Fibroblast of lung (primary cell): Measurements from ENCODE around the gene KCNIP1. TPM values are rescaled to one million over a fixed set of nuclear protein-coding genes. Genes with fewer than 3 reads are reported as not detected.
A peak's percentile ranks its signal among the peaks of the same experiment; 100 is the strongest.

Source experiments
- DNase-seq, 2 donors: peaks; one replicate each; pipeline versions ENCODE4 v3.0.0 to v3.0.0-alpha.2; 2010; ENCODE audit warnings: low read depth in 2 of 2
- H2AFZ ChIP-seq: 2 replicates; pipeline ENCODE4 v1.5.1; 2012; ENCODE audit warnings: low read length, control low read depth, inconsistent platforms
- H3K27ac ChIP-seq: 2 replicates; pipeline ENCODE4 v1.5.1; 2011; ENCODE audit warnings: low read length, control low read depth; ENCODE audit not compliant: insufficient read depth
- H3K27me3 ChIP-seq: 2 replicates; pipeline ENCODE4 v1.5.1; 2011; ENCODE audit warnings: mild to moderate bottlenecking, low read length; ENCODE audit not compliant: control insufficient read depth, insufficient read depth
- H3K36me3 ChIP-seq: 2 replicates; pipeline ENCODE4 v1.5.1; 2011; ENCODE audit warnings: low read length; ENCODE audit not compliant: control insufficient read depth, insufficient read depth
- H3K4me1 ChIP-seq: 2 replicates; pipeline ENCODE4 v1.5.1; 2011; ENCODE audit warnings: low read length; ENCODE audit not compliant: control insufficient read depth, insufficient read depth; ENCODE audit errors: extremely low read depth
- H3K4me2 ChIP-seq: 2 replicates; pipeline ENCODE4 v1.5.1; 2011; ENCODE audit warnings: low read length, control low read depth; ENCODE audit not compliant: insufficient read depth; ENCODE audit errors: extremely low read depth
- H3K4me3 ChIP-seq, 4 experiments: fragments of 200-600 bp in 1 of 4; sonication (generic) in 1 of 4; replicated peaks in 1 of 4; 2 replicates each; pipeline ENCODE4 v1.5.1; 2011 to 2016; ENCODE audit warnings: low read length in 4 of 4, low read depth in 3 of 4, mild to moderate bottlenecking in 3 of 4, control low read depth in 2 of 4, inconsistent platforms in 1 of 4, mixed read lengths in 1 of 4; ENCODE audit not compliant: insufficient read depth in 1 of 4; ENCODE audit errors: control extremely low read depth in 1 of 4
- H3K79me2 ChIP-seq: 2 replicates; pipeline ENCODE4 v1.5.1; 2012; ENCODE audit warnings: mild to moderate bottlenecking, low read length, inconsistent platforms; ENCODE audit not compliant: control insufficient read depth, insufficient read depth
- H3K9ac ChIP-seq: 2 replicates; pipeline ENCODE4 v1.5.1; 2011; ENCODE audit warnings: mild to moderate bottlenecking, low read length, control low read depth; ENCODE audit not compliant: insufficient read depth
- H3K9me3 ChIP-seq: 2 replicates; pipeline ENCODE4 v1.5.1; 2012; ENCODE audit warnings: low read depth, low read length; ENCODE audit not compliant: control insufficient read depth, insufficient read depth
- H4K20me1 ChIP-seq: 2 replicates; pipeline ENCODE4 v1.5.1; 2011; ENCODE audit warnings: low read length; ENCODE audit not compliant: control insufficient read depth, insufficient read depth; ENCODE audit errors: extremely low read depth
- EZH2 ChIP-seq: IDR thresholded peaks from 2 replicates; pipeline ENCODE4 v1.5.1; 2012; ENCODE audit warnings: low read length, control low read depth, mild to moderate bottlenecking; ENCODE audit errors: missing control alignments
- polyA plus RNA-seq, 2 donors: library from polyadenylated mRNA; depleted of rRNA in 1 of 2; stranded (reverse) in 1 of 2; unstranded in 1 of 2; fragments of >200 nt; gene quantifications; 2 replicates each; pipeline ENCODE4 v1.2.1, GENCODE V29; 2011 to 2012; ENCODE audit warnings: missing spikeins in 1 of 2
- total RNA-seq: library from RNA; depleted of rRNA; stranded (reverse); fragments of >200 nt; gene quantifications from 2 replicates; pipeline ENCODE4 v1.2.1, GENCODE V29; 2014
- TF ChIP-seq, protein P1 (sequence below), 2 donors: IDR thresholded peaks in 1 of 2; conservative IDR thresholded peaks in 1 of 2; 1 replicate in 1 of 2; 2 replicates in 1 of 2; pipeline ENCODE4 v1.5.1; 2011 to 2012; ENCODE audit warnings: low read length in 2 of 2, control low read depth in 1 of 2, inconsistent platforms in 1 of 2, low read depth in 1 of 2, mild to moderate bottlenecking in 1 of 2

Gene KCNIP1
- total and polyA plus RNA-seq, 2 donors (not counting 1 experiment from before 2014, with no cell fraction given): not detected

DNA sequence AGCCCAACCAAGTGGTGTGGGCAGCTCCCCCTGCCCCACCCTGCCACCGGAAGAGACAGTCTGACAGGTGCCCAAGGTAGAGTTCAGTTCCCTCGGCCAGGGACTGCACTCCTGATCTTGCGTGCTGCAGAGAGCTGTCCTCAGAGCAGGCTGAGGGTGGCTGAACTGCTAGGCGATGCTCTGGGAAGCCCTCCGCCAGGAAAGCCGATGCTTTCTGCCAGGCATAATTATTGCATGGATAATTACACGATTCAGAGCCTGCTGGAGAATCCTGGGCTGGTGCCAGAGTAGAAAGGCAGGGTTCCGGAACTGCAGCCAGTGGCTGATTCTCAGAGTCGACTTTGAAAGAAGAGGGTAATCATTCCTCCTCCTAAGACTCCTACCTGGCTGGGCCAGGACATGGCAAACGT, 19.3 kb downstream of the KCNIP1 start:
- no peak overlapping the region for H3K9ac ChIP-seq
- H4K20me1 ChIP-seq: no peaks in the 10 kb centered on the region
- no peak overlapping the region for H3K4me3 ChIP-seq
- no peaks in the 10 kb centered on the region for H3K79me2 ChIP-seq
- H3K36me3 ChIP-seq: no peaks in the 10 kb centered on the region
- DNase-seq: peak in 1 of 2 donors; percentile 29
- H3K27ac ChIP-seq: no peak overlapping the region
- no peaks in the 10 kb centered on the region for H3K4me1 ChIP-seq
- no peak overlapping the region for H2AFZ ChIP-seq
- H3K27me3 ChIP-seq: no peaks in the 10 kb centered on the region
- TF ChIP-seq, protein P1, sequence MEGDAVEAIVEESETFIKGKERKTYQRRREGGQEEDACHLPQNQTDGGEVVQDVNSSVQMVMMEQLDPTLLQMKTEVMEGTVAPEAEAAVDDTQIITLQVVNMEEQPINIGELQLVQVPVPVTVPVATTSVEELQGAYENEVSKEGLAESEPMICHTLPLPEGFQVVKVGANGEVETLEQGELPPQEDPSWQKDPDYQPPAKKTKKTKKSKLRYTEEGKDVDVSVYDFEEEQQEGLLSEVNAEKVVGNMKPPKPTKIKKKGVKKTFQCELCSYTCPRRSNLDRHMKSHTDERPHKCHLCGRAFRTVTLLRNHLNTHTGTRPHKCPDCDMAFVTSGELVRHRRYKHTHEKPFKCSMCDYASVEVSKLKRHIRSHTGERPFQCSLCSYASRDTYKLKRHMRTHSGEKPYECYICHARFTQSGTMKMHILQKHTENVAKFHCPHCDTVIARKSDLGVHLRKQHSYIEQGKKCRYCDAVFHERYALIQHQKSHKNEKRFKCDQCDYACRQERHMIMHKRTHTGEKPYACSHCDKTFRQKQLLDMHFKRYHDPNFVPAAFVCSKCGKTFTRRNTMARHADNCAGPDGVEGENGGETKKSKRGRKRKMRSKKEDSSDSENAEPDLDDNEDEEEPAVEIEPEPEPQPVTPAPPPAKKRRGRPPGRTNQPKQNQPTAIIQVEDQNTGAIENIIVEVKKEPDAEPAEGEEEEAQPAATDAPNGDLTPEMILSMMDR (conservative IDR thresholded peaks at IDR 0.05 in 1 of 2, IDR thresholded peaks at IDR 0.05 in 1 of 2; ENCODE audit: low read depth in 1 of 2, low read length in 2 of 2): no peak
- no peak for TF ChIP-seq EZH2
- no peaks in the 10 kb centered on the region for H3K9me3 ChIP-seq
- H3K4me2 ChIP-seq: no peak overlapping the region

DNA sequence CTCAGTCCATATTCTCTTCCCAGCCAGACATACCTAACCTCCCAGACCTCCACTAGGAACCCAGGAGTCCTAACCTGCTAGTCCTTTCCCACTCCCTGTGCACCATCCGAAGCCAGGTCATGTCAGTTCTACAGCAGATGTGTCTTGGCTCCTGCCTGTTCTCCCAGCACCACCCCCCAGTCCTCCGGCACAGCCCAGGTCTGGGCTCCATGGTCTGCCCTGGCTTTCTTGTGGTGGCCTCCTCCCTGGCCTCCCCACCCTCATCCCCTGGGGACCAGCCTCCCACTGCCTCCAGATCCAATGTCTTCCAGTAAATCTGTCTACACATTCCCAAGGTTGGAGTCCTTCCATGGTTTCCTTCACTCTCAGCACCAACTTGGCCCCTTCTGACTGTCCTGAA, 20.0 kb downstream of the KCNIP1 start:
- no peaks in the 10 kb centered on the region for H3K79me2 ChIP-seq
- no peaks in the 10 kb centered on the region for H3K36me3 ChIP-seq
- no peaks in the 10 kb centered on the region for H3K9me3 ChIP-seq
- no peak overlapping the region for H3K27ac ChIP-seq
- H3K4me1 ChIP-seq: no peaks in the 10 kb centered on the region
- no peak overlapping the region for H3K4me3 ChIP-seq
- H3K4me2 ChIP-seq: no peak overlapping the region
- H2AFZ ChIP-seq: no peak overlapping the region
- TF ChIP-seq EZH2: no peak
- TF ChIP-seq, protein P1 (conservative IDR thresholded peaks at IDR 0.05 in 1 of 2, IDR thresholded peaks at IDR 0.05 in 1 of 2; ENCODE audit: low read depth in 1 of 2, low read length in 2 of 2): no peak
- H3K27me3 ChIP-seq: no peaks in the 10 kb centered on the region
- no peak for DNase-seq
- no peaks in the 10 kb centered on the region for H4K20me1 ChIP-seq
- H3K9ac ChIP-seq: no peak overlapping the region

DNA sequence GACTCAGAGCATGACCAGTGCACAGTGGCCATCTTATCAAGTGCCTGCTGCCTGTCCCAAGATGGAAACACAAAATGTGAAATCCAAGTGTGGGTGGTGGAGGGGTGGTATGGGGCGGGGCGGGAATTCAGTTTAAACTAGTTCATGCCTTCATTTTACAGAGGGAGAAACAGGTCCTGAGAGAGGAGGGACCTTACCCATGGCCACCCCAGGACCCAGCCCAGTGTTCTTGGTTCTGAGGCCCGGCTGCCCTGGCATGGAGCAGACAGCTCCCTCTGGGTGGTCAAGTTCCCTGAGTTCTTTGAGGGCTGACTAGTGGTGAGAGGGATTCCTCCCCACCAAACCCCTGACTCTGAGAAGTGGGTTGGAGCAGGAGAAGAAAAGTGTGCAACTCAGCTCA, 20.8 kb downstream of the KCNIP1 start:
- H3K36me3 ChIP-seq: no peaks in the 10 kb centered on the region
- no peak for TF ChIP-seq EZH2
- TF ChIP-seq, protein P1 (conservative IDR thresholded peaks at IDR 0.05 in 1 of 2, IDR thresholded peaks at IDR 0.05 in 1 of 2; ENCODE audit: low read depth in 1 of 2, low read length in 2 of 2): no peak
- H3K9ac ChIP-seq: no peak overlapping the region

More for the DNA sequence above, 20.8 kb downstream of the KCNIP1 start:
- Histone ChIP-seq H3K4me3 (no peak overlapping the region), H3K4me1 (no peaks in the 10 kb centered on the region), H3K27ac (no peak overlapping the region), H2AFZ (no peak overlapping the region), H3K79me2 (no peaks in the 10 kb centered on the region), H3K9me3 (no peaks in the 10 kb centered on the region), H3K4me2 (no peak overlapping the region), H4K20me1 (no peaks in the 10 kb centered on the region), H3K27me3 (no peaks in the 10 kb centered on the region)
- DNase-seq: no peak
